HPDE6-E6E7 (cell line): ENCODE results near the gene HEY2.

Experiments
- DNase-seq: peaks from one replicate; pipeline ENCODE4 v3.0.0; 2011; ENCODE audit warnings: missing footprints; ENCODE audit errors: extremely low spot score

HEY2 gene

DNA sequence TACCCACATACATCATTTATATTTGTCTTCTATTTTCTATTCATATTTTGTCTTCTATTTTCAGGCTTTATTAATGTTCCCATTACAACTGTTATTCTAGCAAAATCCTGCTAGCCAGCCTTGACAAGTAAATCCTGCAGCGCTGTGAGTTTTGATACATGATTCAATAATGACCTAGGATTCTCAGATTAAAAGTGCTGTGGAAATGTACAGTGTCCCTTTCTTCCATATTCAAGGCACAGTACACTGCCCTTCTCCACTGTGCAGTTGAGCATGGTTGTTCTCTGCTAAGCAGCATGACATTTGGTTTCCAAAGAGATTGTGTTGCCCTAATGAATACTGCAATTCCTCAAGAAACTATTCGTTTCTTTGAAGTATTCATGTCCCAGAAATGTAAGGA lies 5.8 kb upstream of the HEY2 start:
- DNase-seq, result no peak

DNA sequence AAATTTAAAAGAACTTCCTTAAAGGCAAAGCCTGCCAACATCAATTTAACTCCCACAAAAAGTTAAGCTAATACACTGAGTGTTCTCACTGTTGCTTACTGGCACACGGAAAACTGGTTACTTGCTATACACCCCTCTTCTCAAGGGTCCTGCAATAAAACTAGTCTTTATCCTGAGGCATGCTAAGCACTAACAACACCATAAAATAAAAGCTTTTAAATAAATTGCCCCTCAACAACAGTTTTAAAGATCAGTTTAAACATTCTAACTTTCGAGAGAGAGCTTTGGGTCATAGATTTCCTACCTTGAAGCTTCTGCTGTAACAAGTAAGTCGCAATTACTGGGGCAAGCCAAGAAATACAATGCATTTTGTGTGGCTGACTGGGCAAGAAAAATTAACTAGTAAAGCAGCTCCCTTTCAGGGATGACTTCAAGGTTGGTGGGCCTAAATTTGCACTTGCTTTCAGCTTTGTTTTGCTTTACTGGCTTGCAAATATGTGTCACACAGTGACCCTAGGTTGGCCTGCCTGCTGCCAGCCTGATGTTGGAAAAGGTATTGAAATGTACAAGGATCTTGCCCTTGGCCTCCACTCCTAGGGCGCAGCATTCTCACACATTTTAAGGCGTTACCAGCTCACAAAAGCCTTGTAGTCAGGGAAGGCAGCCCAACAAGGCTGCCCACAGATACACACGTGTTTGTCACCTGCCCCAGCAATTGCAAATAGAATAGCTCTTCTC lies 4.0 kb upstream of the HEY2 start:
- no peak for DNase-seq

DNA sequence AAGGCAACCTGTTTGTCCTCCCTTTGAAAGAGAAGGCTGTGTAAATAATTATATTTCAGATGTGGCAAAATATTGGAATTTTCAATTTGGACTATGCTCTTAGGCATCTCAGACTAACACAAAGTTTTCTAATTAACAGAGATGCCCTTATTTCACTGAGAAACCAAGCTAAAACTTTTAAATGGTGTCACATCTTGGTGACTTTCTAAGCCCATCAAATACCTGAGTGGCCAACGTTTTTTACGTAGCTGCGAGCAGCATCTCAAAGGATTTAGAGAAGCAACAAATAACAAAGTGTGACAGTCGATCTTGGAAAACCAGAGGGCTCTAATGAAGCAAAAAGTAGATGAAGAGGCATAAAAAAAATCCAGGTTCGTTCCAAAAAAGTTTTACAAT lies 3.4 kb upstream of the HEY2 start:
- no peak for DNase-seq

DNA sequence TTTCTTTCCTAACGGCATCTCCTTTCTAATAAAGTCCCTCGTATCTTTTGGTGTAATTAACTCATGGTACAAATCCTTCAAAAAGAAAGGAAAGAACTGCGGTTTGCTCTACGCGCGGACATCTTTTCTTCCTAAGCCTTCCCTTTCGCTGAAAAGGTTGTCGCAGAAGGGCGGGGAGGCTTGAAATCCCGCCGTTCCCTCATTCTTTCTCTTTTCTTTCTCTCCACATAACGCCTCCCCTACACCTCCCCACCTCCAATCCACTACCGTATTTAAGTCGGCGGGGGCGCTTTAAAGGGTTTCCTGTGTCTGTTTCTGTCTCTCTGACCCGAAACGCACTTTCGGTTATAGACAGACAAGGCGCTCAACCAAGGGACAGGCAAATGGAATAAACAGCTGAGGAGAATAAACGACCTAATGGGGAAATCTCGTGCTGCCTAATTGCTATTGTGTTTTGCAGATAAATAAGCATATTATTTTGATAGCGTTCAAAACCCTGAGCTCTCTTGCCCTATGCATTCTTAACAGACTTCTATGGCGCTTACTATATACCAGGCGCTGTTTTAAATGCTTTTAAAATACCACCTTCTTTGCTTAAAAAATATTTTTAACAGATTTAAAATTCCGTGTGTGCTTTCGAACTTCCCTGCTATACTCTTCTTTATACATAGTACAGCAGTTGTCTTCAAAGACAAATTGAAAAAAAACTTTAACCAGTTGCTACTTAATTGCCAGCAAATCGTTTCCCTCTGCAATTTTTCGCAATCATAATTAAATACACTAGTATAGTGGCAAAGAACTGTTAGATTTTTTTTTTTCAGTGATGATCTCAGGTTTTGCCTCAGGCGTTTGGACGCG lies 2.5 kb upstream of the HEY2 start:
- DNase-seq, result no peak

DNA sequence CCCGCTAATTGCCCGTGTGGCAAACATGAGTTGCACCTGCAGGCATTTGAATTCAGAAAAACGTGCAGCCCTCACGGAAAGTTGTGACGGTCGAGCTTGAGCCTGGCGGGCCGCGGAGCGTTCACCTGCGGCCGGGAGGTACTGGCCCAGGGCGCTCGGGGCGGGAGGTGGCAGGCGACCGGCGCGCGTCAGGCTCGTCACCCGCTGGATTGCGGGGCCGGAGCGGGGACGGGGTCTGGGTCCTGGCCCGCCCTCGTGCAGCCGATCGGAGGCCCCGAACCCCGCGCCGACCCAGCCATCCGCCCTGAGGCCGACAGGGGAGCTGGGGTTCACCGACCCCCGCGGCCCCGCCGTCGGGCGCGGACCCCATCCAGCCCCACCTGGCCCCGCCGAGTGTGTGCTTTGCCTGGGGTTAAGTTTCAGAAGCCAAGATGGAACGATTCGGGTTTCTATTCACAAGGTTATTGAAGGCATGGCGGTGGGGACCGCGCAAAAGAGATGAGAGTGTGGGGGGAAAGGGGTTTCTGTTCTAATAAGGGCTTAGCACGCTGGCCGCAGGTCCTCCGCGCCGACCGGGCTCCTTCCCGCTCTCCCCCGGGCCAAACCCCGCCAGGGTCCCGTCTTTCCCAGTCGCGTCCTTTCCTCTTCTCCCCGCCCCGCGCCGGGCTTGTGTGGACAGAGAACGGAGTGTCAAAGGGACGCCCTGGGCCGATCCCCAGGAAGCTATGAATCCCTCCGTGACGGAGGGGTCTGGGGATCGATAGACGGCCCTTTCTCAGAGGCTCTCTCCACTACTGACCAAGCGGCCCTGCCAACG lies 1.6 kb upstream of the HEY2 start:
- DNase-seq, result peak; percentile 22

DNA sequence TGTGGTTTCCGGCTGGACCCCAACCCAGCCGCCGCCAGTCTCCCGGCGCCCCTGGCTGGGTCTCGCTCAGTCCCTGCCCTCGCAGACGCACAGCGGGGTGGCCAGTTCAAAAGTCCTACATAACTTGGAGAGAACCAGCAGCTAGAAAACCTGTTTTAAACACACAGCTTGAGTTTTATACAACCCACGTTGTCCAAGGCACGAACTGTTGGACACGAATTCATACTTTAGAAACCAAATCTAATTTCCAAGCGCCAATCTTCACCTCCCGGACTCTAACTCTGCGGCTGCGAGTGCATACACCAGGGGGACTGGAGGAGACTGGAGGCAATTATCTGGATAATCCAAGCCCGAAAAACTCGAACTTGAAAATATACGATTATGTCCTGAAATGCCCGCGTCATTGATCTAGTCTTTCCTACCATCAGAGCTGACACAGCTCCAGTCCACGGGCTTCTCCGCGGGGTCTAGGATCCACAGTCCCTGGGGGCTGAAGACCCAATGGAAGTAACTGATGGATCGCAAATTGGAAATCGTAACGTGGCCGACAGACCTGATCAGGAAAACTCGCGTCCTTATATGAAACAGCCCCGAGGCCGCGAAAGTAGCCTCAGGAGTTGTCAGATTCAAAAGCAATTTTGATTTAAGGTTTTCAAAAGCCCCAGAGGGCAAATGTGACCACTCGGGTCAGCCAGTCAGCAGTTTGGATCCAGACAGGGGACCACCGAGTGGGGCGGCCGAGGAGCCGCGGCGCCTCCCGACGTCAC lies 843 bp upstream of the HEY2 start:
- DNase-seq, result peak; percentile 19

DNA sequence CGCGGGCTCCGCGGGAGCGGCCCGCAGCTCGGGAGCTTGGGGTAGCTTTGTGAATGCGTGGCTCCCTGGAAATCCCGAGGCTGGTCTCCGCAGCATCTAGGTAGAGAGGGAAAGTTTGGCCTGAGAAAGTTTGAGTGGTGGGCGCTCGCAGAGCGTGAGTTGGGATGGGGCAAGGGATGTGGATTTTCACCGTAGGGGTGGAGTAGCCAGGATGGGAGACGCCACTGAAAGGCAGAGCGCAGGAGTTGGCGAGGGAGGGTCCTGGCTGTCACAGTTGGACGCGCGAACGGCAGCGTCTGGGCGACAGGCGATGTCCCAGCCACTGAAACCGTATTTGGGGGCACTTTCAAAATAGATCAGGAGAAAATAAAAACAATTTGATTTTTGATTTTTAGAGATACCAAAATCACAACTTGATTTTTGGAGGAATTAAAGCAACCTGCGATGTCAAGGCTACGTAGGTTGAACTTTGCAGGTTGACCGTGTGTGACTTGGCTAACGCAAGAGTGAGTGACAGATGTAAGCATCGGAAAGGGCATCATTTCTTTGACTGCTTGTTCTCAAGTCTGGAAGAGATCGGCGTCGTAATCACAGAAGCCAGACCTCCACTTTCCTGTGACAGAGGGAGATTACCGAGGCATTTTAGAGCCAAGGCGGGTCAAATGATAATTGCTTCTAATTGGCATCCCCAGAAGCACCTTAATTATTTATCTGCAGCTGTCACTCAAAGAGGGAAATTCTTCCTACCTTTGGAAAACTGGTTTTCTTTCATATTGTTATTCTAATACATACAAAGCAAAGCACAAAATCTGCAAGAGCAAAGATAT lies 646 bp downstream of the HEY2 start:
- DNase-seq, result no peak

DNA sequence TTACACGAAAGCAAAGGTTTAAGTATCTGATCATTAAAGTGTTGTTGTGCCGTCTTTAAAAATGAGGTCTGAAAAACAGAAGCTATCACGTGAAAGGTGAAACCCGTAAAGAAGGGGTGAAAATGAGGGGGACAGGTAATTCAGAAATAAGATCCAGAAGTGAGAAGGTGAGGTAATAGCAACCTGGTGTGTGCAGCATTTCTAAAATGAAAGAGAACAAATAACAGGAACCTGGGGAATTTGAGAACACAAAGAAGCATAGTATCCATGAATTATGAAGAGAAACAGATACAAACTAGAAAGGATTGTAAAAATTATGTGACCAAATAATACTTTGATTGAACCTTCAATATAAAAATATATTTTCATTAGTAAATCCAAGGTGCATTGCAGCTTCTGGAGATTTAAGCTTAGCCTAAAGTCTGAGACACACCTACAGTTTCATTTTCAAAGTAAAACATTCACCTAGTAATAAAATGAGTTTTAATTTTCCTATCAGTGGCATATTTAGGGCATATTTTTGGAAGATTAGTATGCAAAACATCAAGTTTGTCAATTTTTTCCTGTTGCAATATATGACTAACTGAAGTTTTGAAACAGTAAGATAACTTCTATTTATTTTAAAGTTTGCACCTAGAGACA lies 1.4 kb downstream of the HEY2 start:
- DNase-seq, result no peak

DNA sequence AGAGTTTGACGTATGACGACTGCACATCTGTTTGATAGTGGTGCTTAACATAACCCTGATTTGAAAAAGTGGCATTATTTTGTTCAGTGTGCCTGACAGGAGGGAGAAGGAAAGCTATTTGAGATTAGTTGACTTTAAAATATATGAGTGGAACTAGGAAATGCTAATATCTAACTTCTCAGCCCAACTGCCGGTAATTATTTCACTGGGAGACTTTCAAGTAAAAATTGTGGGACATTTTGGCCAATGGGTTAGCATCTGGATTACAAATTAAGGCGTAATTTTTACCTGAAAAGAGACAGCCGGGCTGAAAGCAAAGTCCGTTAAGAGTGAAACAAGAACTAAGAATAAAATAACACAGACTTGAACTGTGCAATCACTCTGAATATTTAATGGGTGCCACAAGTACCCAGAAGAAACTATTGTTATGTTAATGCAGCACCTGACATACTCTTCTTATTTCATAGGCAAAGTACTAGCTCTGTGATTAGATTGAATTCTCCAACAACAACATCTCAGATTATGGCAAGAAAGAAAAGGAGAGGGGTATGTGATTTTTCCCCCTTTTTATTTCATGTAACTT lies 2.0 kb downstream of the HEY2 start:
- no peak for DNase-seq

DNA sequence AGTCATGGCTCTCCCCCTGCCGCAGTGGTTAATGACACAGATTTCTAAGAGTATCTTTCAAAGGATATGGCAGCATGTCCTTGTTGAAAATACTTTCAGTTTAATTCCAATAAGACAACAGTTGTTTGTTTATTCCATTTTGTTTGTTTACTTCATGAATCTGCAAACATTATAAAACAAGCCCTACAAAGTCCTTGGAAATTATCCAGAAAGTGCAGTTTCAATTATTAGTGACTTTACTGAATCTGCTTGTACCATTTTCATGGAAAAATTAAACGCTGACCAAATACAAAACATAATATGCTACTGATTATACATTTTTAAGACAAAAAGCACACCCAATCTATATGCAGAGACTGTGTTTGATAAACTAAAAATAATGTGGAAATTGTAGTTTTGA lies 3.3 kb downstream of the HEY2 start:
- no peak for DNase-seq

DNA sequence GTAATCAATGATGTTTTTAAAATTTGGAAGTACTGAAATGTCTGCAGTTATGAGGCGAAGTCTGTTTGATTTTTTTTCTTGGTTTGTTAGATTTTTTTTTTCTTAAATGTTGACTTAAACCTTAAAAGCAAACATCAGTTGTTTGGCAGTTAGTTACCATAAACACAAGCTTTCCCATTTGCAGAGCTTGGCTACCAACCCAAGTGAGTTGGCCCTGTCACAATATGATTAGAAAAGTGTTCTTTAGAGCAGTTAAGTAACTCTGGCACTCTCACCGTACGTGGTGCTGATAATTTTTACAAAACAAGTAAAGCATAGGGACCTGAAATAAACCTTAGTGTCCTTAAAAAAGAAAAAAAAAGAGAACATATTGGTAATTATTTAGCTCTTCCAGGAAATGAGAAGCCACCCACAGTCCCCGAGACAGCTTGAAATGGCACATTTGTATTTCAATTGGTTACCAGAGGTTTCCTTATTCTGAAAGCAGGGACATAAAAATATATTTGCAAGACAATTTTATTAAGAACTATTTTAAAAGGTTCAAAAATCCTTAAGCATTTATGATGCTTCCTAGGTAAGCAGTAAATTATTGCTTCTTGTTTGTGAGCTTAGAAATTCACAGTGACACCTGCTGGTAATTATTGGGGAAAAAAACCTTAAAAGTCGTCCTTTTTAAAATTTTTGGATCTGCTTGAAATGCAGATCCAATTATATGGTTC lies 3.9 kb downstream of the HEY2 start:
- DNase-seq, result no peak

DNA sequence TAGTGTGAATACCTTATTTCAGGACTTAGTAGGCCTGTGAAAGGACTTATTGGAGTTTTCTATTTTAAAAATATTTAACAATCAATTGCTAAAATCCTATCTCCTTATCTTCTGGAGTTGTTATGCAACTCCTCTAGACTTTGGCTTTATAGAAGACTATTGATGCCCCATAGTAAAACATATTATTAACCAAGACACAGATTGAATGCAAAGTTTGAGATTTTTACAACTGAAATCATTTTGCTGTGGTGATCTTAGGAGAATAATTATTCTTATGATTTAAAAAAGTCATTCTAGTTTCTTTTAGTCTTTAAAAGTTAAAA lies 4.5 kb downstream of the HEY2 start:
- DNase-seq, result no peak

DNA sequence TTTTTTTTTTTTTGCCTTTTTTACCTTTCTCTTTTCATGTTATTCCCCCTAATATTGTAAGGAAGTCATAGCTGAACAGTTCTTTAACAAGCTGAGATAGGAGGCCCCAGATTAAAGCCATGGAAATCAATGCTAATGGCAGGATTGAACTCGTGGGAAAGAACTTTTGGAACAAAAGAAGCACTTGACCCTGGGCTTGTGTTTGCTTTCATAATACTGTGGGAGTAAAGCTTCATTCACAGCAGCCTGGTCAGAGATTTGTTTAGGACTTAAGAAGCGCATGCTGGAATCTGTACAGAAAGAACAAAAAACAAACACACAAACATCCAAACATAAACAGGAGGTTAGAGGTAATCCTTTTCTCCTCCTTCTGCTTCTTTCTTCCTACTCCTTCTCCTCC lies 5.1 kb downstream of the HEY2 start:
- no peak for DNase-seq

DNA sequence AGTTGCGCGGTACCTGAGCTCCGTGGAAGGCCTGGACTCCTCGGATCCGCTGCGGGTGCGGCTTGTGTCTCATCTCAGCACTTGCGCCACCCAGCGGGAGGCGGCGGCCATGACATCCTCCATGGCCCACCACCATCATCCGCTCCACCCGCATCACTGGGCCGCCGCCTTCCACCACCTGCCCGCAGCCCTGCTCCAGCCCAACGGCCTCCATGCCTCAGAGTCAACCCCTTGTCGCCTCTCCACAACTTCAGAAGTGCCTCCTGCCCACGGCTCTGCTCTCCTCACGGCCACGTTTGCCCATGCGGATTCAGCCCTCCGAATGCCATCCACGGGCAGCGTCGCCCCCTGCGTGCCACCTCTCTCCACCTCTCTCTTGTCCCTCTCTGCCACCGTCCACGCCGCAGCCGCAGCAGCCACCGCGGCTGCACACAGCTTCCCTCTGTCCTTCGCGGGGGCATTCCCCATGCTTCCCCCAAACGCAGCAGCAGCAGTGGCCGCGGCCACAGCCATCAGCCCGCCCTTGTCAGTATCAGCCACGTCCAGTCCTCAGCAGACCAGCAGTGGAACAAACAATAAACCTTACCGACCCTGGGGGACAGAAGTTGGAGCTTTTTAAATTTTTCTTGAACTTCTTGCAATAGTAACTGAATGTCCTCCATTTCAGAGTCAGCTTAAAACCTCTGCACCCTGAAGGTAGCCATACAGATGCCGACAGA lies 9.9 kb downstream of the HEY2 start:
- DNase-seq, result no peak

DNA sequence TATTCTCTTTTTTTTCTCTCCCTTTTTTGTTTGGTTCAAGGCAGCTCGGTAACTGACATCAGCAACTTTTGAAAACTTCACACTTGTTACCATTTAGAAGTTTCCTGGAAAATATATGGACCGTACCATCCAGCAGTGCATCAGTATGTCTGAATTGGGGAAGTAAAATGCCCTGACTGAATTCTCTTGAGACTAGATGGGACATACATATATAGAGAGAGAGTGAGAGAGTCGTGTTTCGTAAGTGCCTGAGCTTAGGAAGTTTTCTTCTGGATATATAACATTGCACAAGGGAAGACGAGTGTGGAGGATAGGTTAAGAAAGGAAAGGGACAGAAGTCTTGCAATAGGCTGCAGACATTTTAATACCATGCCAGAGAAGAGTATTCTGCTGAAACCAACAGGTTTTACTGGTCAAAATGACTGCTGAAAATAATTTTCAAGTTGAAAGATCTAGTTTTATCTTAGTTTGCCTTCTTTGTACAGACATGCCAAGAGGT lies 10.6 kb downstream of the HEY2 start:
- no peak for DNase-seq

DNA sequence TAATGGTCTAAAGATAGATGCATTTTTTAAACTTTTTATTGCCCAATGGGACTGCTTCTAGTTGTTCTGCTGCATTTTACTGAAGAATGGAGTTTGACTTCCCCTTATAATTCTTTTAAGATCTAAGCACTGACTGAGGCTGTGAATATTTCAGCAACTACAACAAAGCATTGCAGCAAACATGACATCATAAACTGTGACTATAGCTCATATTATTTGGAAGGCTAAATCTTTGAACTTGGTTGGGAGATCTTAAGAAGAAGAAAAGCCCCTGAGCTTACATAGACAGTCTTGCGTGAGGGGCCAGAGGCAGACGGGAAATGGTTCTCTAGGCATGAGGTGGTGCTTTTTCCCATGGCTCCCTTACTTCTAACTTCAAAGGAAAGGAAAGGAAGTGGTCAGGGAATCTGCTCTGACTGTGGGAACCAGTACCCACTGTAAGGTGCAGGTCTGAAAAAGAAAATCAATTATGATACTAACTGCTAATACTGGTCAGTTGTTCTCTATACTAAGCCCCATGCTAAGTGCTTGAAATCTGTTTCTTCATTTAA lies 14.8 kb downstream of the HEY2 start:
- DNase-seq, result no peak

DNA sequence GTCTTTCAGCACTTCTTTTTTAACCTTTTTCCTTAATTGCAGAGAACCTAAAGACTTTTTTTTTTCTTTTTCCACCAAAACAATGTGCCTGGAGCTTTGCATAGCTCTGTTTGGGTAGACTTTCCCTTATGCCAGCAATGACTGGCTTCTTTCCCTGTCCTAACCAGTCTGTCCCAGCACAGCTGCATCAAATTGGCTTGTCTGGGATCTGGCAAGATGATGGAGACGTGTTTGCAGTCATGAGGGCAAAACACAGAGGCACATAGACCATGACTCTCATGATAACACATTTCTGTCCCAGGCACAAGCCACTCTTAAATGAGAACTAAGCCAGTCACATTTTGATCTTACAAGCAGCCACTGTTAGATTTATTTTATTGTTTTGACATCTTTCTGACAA lies 16.5 kb downstream of the HEY2 start:
- DNase-seq, result no peak

DNA sequence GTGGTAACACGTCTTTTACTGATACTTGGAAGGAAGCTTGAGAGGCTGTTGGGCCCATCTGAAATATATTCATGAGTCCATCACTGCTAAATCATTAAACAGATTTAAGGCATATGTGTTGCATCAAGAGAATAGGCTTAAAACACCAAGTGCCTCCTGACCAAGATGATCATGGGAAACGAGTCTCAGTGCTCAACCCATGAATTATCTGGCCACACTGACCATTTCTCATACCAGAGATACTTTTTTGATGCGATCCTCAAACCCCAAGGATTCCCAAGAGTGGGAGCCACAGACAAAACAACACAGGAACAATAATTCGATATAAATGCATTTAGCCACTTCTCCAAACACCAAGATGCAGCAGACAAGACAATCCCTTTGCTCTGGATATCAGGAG lies 17.2 kb downstream of the HEY2 start:
- no peak for DNase-seq
